Measurements from ENCODE around the gene FNDC3A. TPM values are rescaled to one million over a fixed set of nuclear protein-coding genes. Genes with fewer than 3 reads are reported as not detected.

FNDC3A gene
- total RNA-seq, 1 experiment from 2014 or later, result 34.3 TPM

GRCh38 chr13:48954081-48954480, 21.6 kb upstream of the FNDC3A start:
- no peaks in the 10 kb centered on the region; the same call in 1 of the 2 replicates for H3K9me2 ChIP-seq (ENCODE audit: insufficient read depth)
- no peak overlapping the region for H3K4me3 ChIP-seq
- ChIA-PET CTCF (no interaction called here), POLR2A (ENCODE audit: unreplicated experiment) (interaction anchor here (0.9 kb wide), 1 partner anchor 83 kb away, joined by 3 read pairs; no protein-coding TSS in a partner anchor)
- H4K20me1 ChIP-seq (ENCODE audit: insufficient read depth), result no peaks in the 10 kb centered on the region
- no peak overlapping the region for H3K27ac ChIP-seq
- H3K9me3 ChIP-seq (ENCODE audit: insufficient read depth, low read depth), result no peaks in the 10 kb centered on the region
- H3K27me3 ChIP-seq (ENCODE audit: insufficient read depth, low read depth), result no peaks in the 10 kb centered on the region
- no peak overlapping the region for H3K4me2 ChIP-seq
- no peak for DNase-seq
- H3K79me2 ChIP-seq (ENCODE audit: low read depth), result no peaks in the 10 kb centered on the region
- no peak overlapping the region for H2AFZ ChIP-seq
- no peak for TF ChIP-seq EZH2 (IDR thresholded peaks at IDR 0.05; ENCODE audit: low read depth)
- TF ChIP-seq, protein P1, sequence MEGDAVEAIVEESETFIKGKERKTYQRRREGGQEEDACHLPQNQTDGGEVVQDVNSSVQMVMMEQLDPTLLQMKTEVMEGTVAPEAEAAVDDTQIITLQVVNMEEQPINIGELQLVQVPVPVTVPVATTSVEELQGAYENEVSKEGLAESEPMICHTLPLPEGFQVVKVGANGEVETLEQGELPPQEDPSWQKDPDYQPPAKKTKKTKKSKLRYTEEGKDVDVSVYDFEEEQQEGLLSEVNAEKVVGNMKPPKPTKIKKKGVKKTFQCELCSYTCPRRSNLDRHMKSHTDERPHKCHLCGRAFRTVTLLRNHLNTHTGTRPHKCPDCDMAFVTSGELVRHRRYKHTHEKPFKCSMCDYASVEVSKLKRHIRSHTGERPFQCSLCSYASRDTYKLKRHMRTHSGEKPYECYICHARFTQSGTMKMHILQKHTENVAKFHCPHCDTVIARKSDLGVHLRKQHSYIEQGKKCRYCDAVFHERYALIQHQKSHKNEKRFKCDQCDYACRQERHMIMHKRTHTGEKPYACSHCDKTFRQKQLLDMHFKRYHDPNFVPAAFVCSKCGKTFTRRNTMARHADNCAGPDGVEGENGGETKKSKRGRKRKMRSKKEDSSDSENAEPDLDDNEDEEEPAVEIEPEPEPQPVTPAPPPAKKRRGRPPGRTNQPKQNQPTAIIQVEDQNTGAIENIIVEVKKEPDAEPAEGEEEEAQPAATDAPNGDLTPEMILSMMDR (conservative IDR thresholded peaks at IDR 0.05), result no peak
- intact Hi-C loops (cut with micrococcal nuclease; ENCODE audit: unreplicated experiment), result no loop called here
- peaks cover 12% of the 10 kb centered on the region; the same call in 1 of the 2 replicates for H3K4me1 ChIP-seq (replicated peaks; ENCODE audit: insufficient read depth)
- BruUV-seq (replicated peaks), result no TSS peak
- H3F3A ChIP-seq (ENCODE audit: insufficient read depth, low read depth), result no peaks in the 10 kb centered on the region; the same call in 1 of the 2 replicates
- H3K36me3 ChIP-seq (ENCODE audit: low read depth), result no peaks in the 10 kb centered on the region

- H3K4me2 ChIP-seq, result no peak overlapping the region
- intact Hi-C loops (cut with micrococcal nuclease; ENCODE audit: unreplicated experiment), result no loop called here
- no peak overlapping the region for H2AFZ ChIP-seq
- H3K27me3 ChIP-seq (ENCODE audit: insufficient read depth, low read depth), result no peaks in the 10 kb centered on the region
- no peaks in the 10 kb centered on the region for H3K36me3 ChIP-seq (ENCODE audit: low read depth)
- BruUV-seq (replicated peaks), result no TSS peak
- CTCF ChIA-PET, result no interaction called here
- no peak overlapping the region for H3K4me3 ChIP-seq
- no peaks in the 10 kb centered on the region for H3F3A ChIP-seq (ENCODE audit: insufficient read depth, low read depth)
- no peaks in the 10 kb centered on the region for H4K20me1 ChIP-seq (ENCODE audit: insufficient read depth)
- no peak overlapping the region for H3K27ac ChIP-seq
- no peaks in the 10 kb centered on the region for H3K9me3 ChIP-seq (ENCODE audit: insufficient read depth, low read depth)
- TF ChIP-seq, protein P1 (conservative IDR thresholded peaks at IDR 0.05), result no peak
- no peak for TF ChIP-seq EZH2 (IDR thresholded peaks at IDR 0.05; ENCODE audit: low read depth)
- POLR2A ChIA-PET (ENCODE audit: unreplicated experiment), result no interaction called here
- no peak for DNase-seq
- no peaks in the 10 kb centered on the region; the same call in 1 of the 2 replicates for H3K9me2 ChIP-seq (ENCODE audit: insufficient read depth)
- H3K4me1 ChIP-seq (replicated peaks; ENCODE audit: insufficient read depth), result peaks cover 4% of the 10 kb centered on the region; the same call in 1 of the 2 replicates
- no peaks in the 10 kb centered on the region for H3K79me2 ChIP-seq (ENCODE audit: low read depth)
These were observed 20.2 kb upstream of the FNDC3A start for GRCh38 chr13:48955536-48955935.

DNA sequence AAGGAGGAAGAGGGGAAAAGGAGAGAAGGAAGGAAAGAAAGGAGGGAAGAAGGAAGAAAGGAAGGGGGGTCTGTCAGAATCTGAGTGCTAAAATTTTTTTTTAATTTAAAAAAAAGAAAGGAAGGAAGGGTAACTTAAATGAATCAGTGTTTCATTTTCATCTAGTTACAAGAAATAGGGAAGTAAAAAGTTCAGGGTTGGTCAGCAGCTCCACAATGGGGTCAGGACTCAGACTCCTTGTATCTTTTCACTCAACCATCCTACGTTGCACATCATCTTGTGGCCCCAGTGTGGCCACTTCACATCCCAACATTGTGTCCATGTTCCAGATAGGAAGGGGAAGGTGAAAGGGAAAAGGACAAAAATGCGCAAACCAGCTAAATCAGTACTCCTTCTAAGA, 14.3 kb upstream of the FNDC3A start:
- H3K4me3 ChIP-seq, result no peak overlapping the region
- H4K20me1 ChIP-seq (ENCODE audit: insufficient read depth), result no peaks in the 10 kb centered on the region
- TF ChIP-seq, protein P1 (conservative IDR thresholded peaks at IDR 0.05), result no peak
- TF ChIP-seq EZH2 (IDR thresholded peaks at IDR 0.05; ENCODE audit: low read depth), result no peak
- no peak for DNase-seq
- intact Hi-C loops (cut with micrococcal nuclease; ENCODE audit: unreplicated experiment), result no loop called here
- ChIA-PET CTCF (no interaction called here), POLR2A (ENCODE audit: unreplicated experiment) (no interaction called here)
- H3K79me2 ChIP-seq (ENCODE audit: low read depth), result no peaks in the 10 kb centered on the region
- no peaks in the 10 kb centered on the region for H3K9me3 ChIP-seq (ENCODE audit: insufficient read depth, low read depth)
- H3K4me2 ChIP-seq, result no peak overlapping the region
- H3F3A ChIP-seq (ENCODE audit: insufficient read depth, low read depth), result no peaks in the 10 kb centered on the region
- H2AFZ ChIP-seq, result no peak overlapping the region
- no peaks in the 10 kb centered on the region for H3K4me1 ChIP-seq (replicated peaks; ENCODE audit: insufficient read depth)
- H3K36me3 ChIP-seq (ENCODE audit: low read depth), result no peaks in the 10 kb centered on the region
- no peaks in the 10 kb centered on the region for H3K9me2 ChIP-seq (ENCODE audit: insufficient read depth)
- no TSS peak for BruUV-seq (replicated peaks)
- no peaks in the 10 kb centered on the region for H3K27me3 ChIP-seq (ENCODE audit: insufficient read depth, low read depth)
- no peak overlapping the region for H3K27ac ChIP-seq

All from PC-9 (cell line).